ENCODE measurements around the gene PKDCC.

The PKDCC gene

GRCh38 chr2:42087857-42088195 is 40.0 kb downstream of the PKDCC start:
- H3K36me3 ChIP-seq = no peaks in the 10 kb centered on the region
- no peak for TF ChIP-seq CTCF (IDR thresholded peaks at IDR 0.05)
- no peaks in the 10 kb centered on the region for H3K9me3 ChIP-seq
- peaks cover 0 to 2% of the 10 kb centered on the region in 2 experiments for H3K4me1 ChIP-seq (ENCODE audit: control insufficient read depth in 1 of 2, insufficient read depth in 1 of 2, low read depth in 1 of 2, low read length in 1 of 2)
- peaks cover 16% of the 10 kb centered on the region for H3K27me3 ChIP-seq
- no peak overlapping the region for H3K27ac ChIP-seq
- no peak overlapping the region for H3K4me3 ChIP-seq (ENCODE audit: low read depth in 1 of 2, low read length in 1 of 2)

- TF ChIP-seq CTCF (IDR thresholded peaks at IDR 0.05) = peak; percentile 62
- Histone ChIP-seq H3K36me3 (no peaks in the 10 kb centered on the region), H3K4me1 (ENCODE audit: control insufficient read depth in 1 of 2, insufficient read depth in 1 of 2, low read depth in 1 of 2, low read length in 1 of 2) (peaks cover 0 to 2% of the 10 kb centered on the region in 2 experiments), H3K27me3 (peaks cover 16% of the 10 kb centered on the region), H3K27ac (no peak overlapping the region), H3K9me3 (no peaks in the 10 kb centered on the region), H3K4me3 (ENCODE audit: low read depth in 1 of 2, low read length in 1 of 2) (no peak overlapping the region)
These were observed 41.6 kb downstream of the PKDCC start for GRCh38 chr2:42089340-42089925.

GRCh38 chr2:42090216-42090615 is 42.4 kb downstream of the PKDCC start:
- no peaks in the 10 kb centered on the region for H3K9me3 ChIP-seq
- no peak overlapping the region for H3K27ac ChIP-seq
- H3K27me3 ChIP-seq = peaks cover 16% of the 10 kb centered on the region
- TF ChIP-seq CTCF (IDR thresholded peaks at IDR 0.05) = no peak
- H3K4me1 ChIP-seq (ENCODE audit: control insufficient read depth in 1 of 2, insufficient read depth in 1 of 2, low read depth in 1 of 2, low read length in 1 of 2) = peaks cover 0 to 2% of the 10 kb centered on the region in 2 experiments
- H3K36me3 ChIP-seq = no peaks in the 10 kb centered on the region
- H3K4me3 ChIP-seq (ENCODE audit: low read depth in 1 of 2, low read length in 1 of 2) = no peak overlapping the region

- Histone ChIP-seq H3K36me3 (no peaks in the 10 kb centered on the region), H3K27ac (no peak overlapping the region), H3K9me3 (no peaks in the 10 kb centered on the region), H3K4me1 (ENCODE audit: control insufficient read depth in 1 of 2, insufficient read depth in 1 of 2, low read depth in 1 of 2, low read length in 1 of 2) (peaks cover 11 to 12% of the 10 kb centered on the region in 2 experiments), H3K4me3 (ENCODE audit: low read depth in 1 of 2, low read length in 1 of 2) (no peak overlapping the region), H3K27me3 (peaks cover 15% of the 10 kb centered on the region)
- TF ChIP-seq CTCF (IDR thresholded peaks at IDR 0.05) = no peak
These were observed 43.9 kb downstream of the PKDCC start for GRCh38 chr2:42091671-42092070.

- Histone ChIP-seq H3K4me1 (ENCODE audit: control insufficient read depth in 1 of 2, insufficient read depth in 1 of 2, low read depth in 1 of 2, low read length in 1 of 2) (peaks cover 18% of the 10 kb centered on the region in 2 experiments), H3K27ac (no peak overlapping the region), H3K9me3 (no peaks in the 10 kb centered on the region), H3K27me3 (peaks cover 8% of the 10 kb centered on the region), H3K36me3 (no peaks in the 10 kb centered on the region), H3K4me3 (ENCODE audit: low read depth in 1 of 2, low read length in 1 of 2) (no peak overlapping the region)
- no peak for TF ChIP-seq CTCF (IDR thresholded peaks at IDR 0.05)
These were observed 44.5 kb downstream of the PKDCC start for GRCh38 chr2:42092084-42092996.
